ENCODE results near the gene ACOT12. TPM values are rescaled to one million over a fixed set of nuclear protein-coding genes. Genes with fewer than 3 reads are reported as not detected.

The ACOT12 gene
- total RNA-seq, 1 donor from 2014 or later = not detected

- Mint-ChIP-seq H3K27me3 (ENCODE audit: low read depth) (no peaks in the 10 kb centered on the region), H3K4me3 (no peak overlapping the region), H3K36me3 (ENCODE audit: low read depth) (peaks cover 4% of the 10 kb centered on the region), H3K4me1 (peaks cover 11% of the 10 kb centered on the region), H3K9me3 (no peaks in the 10 kb centered on the region), H3K27ac (ENCODE audit: unreplicated experiment) (no peak overlapping the region)
- no peak for DNase-seq (ENCODE audit: low read depth, low spot score)
- TF ChIP-seq, protein P1, sequence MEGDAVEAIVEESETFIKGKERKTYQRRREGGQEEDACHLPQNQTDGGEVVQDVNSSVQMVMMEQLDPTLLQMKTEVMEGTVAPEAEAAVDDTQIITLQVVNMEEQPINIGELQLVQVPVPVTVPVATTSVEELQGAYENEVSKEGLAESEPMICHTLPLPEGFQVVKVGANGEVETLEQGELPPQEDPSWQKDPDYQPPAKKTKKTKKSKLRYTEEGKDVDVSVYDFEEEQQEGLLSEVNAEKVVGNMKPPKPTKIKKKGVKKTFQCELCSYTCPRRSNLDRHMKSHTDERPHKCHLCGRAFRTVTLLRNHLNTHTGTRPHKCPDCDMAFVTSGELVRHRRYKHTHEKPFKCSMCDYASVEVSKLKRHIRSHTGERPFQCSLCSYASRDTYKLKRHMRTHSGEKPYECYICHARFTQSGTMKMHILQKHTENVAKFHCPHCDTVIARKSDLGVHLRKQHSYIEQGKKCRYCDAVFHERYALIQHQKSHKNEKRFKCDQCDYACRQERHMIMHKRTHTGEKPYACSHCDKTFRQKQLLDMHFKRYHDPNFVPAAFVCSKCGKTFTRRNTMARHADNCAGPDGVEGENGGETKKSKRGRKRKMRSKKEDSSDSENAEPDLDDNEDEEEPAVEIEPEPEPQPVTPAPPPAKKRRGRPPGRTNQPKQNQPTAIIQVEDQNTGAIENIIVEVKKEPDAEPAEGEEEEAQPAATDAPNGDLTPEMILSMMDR (conservative IDR thresholded peaks at IDR 0.05) = no peak
Observed at GRCh38 chr5:81428446-81428845, 34.5 kb upstream of the ACOT12 start.

- Mint-ChIP-seq H3K4me1 (peaks cover 17% of the 10 kb centered on the region), H3K27ac (ENCODE audit: unreplicated experiment) (no peak overlapping the region), H3K27me3 (ENCODE audit: low read depth) (no peaks in the 10 kb centered on the region), H3K9me3 (no peaks in the 10 kb centered on the region), H3K4me3 (no peak overlapping the region), H3K36me3 (ENCODE audit: low read depth) (peaks cover 4% of the 10 kb centered on the region)
- TF ChIP-seq, protein P1 (conservative IDR thresholded peaks at IDR 0.05) = no peak
- DNase-seq (ENCODE audit: low read depth, low spot score) = no peak
Observed at GRCh38 chr5:81427566-81427965, 33.6 kb upstream of the ACOT12 start.

DNA sequence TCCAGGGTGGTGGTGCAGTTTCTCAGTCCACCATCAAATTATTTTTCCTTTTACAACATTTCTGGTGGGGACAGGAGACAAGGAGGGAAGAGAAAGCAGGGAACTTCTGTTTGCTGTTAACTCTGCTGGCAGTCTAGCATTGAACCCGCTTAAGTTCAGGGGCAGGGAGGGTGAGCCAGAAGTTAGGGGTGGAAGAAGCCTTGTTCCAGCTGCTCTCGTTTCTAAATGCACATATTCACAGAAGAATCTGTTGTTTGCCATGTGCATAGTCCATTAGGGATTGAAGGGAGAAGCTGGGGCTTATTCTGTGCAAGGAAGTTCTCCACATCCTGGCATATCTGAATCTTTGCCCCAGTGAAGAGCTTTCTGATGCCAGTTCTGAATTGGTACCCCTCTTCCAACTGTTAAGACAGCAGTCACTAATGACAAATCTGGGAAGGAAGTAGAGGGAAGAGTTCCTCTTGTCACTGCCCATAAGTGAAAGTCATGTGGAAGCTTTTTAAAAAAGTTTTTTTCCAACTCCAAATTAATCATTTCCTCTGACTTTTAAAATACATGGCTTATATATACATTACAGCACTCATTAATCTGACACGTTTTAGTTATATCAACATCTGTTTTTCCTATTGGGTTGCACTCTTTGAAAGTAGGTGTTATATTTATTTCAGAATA lies 32.6 kb upstream of the ACOT12 start:
- Mint-ChIP-seq H3K36me3 (ENCODE audit: low read depth) (no peaks in the 10 kb centered on the region), H3K4me1 (peaks cover 23% of the 10 kb centered on the region), H3K27ac (ENCODE audit: unreplicated experiment) (no peak overlapping the region), H3K4me3 (no peak overlapping the region), H3K27me3 (ENCODE audit: low read depth) (no peaks in the 10 kb centered on the region), H3K9me3 (no peaks in the 10 kb centered on the region)
- no peak for DNase-seq (ENCODE audit: low read depth, low spot score)
- TF ChIP-seq, protein P1 (conservative IDR thresholded peaks at IDR 0.05) = no peak

GRCh38 chr5:81425569-81425968 lies 31.6 kb upstream of the ACOT12 start:
- no peak overlapping the region for H3K4me3 Mint-ChIP-seq
- TF ChIP-seq, protein P1 (conservative IDR thresholded peaks at IDR 0.05) = peak; percentile 84
- H3K27me3 Mint-ChIP-seq (ENCODE audit: low read depth) = peaks cover 1% of the 10 kb centered on the region
- no peaks in the 10 kb centered on the region for H3K9me3 Mint-ChIP-seq
- H3K36me3 Mint-ChIP-seq (ENCODE audit: low read depth) = no peaks in the 10 kb centered on the region
- peaks cover 26% of the 10 kb centered on the region for H3K4me1 Mint-ChIP-seq
- H3K27ac Mint-ChIP-seq (ENCODE audit: unreplicated experiment) = no peak overlapping the region
- DNase-seq (ENCODE audit: low read depth, low spot score) = no peak

- Mint-ChIP-seq H3K9me3 (no peaks in the 10 kb centered on the region), H3K27ac (ENCODE audit: unreplicated experiment) (no peak overlapping the region), H3K27me3 (ENCODE audit: low read depth) (peaks cover 5% of the 10 kb centered on the region), H3K4me3 (no peak overlapping the region), H3K4me1 (peaks cover 31% of the 10 kb centered on the region), H3K36me3 (ENCODE audit: low read depth) (no peaks in the 10 kb centered on the region)
- TF ChIP-seq, protein P1 (conservative IDR thresholded peaks at IDR 0.05) = no peak
- no peak for DNase-seq (ENCODE audit: low read depth, low spot score)
Observed at GRCh38 chr5:81424728-81425127, 30.8 kb upstream of the ACOT12 start.

All from neural crest cell (in vitro differentiated cells).